Nucleus accumbens (tissue), 56 donors: Measurements from ENCODE around the gene MIF.
"Not testable (repeated sequence)": the region's sequence is repeated elsewhere in the genome, so short reads cannot be mapped to it uniquely, and the experiment has no call there.

Experiments used
- DNase-seq, 56 donors: peaks; one replicate each; lab custom pipeline; 2025; lab: John Stamatoyannopoulos, UW

MIF gene

GRCh38 chr22:23925020-23925606, 30.9 kb downstream of the MIF start:
- no peak for DNase-seq

- DNase-seq, result no peak
These were observed 32.4 kb downstream of the MIF start for GRCh38 chr22:23926561-23926960.

- no peak for DNase-seq
These were observed 44.3 kb downstream of the MIF start for GRCh38 chr22:23938328-23939016.

- DNase-seq, result no peak
These were observed 44.8 kb downstream of the MIF start for GRCh38 chr22:23939017-23939357.

- not testable (repeated sequence) for DNase-seq
These were observed 46.0 kb downstream of the MIF start for GRCh38 chr22:23940166-23940565.
